Measurements from ENCODE around the gene ALDOA. TPM values are rescaled to one million over a fixed set of nuclear protein-coding genes. Genes with fewer than 3 reads are reported as not detected.
"Not testable (repeated sequence)": the region's sequence is repeated elsewhere in the genome, so short reads cannot be mapped to it uniquely, and the experiment has no call there.

Gene ALDOA
- total RNA-seq, 4 donors from 2014 or later, result 794 to 967 (median 870) TPM

- Histone ChIP-seq H3K4me3 (no peak within 1 kb of the TSS), H3K27ac (no peak within 1 kb of the TSS), H3K36me3 (peaks cover 85% of the 10 kb centered on the region)
Observed at GRCh38 chr16:30113031-30113710, 47.6 kb downstream of the ALDOA start, which contains the start of gene GDPD3. Gene GDPD3 (minus strand): TSS chr16:30113537. CDS start chr16:30113478, 59 bp downstream.

GRCh38 chr16:30113711-30114333 lies 48.3 kb downstream of the ALDOA start:
- no peak for DNase-seq (ENCODE audit: low spot score in 2 of 2)
- TF ChIP-seq POLR2A (IDR thresholded peaks at IDR 0.05) (no peak), POLR2AphosphoS5 (IDR thresholded peaks at IDR 0.05) (no peak), CTCF (IDR thresholded peaks at IDR 0.05) (no peak), EP300 (IDR thresholded peaks at IDR 0.05) (no peak)
- H3K36me3 ChIP-seq, result peaks cover 84% of the 10 kb centered on the region
- H3K27ac ChIP-seq, result no peak overlapping the region
- no peaks in the 10 kb centered on the region for H3K27me3 ChIP-seq
- WGBS, result 98% methylated on average over 7 of the region's 20 CpGs
- peaks cover 19% of the 10 kb centered on the region for H3K4me1 ChIP-seq
- H3K4me3 ChIP-seq, result no peak overlapping the region
- H3K9me3 ChIP-seq, result no peaks in the 10 kb centered on the region

More at GRCh38 chr16:30113031-30113710, 47.6 kb downstream of the ALDOA start, which contains the start of gene GDPD3:
- H3K27me3 ChIP-seq, result no peaks in the 10 kb centered on the region
- peaks cover 19% of the 10 kb centered on the region for H3K4me1 ChIP-seq
- H3K9me3 ChIP-seq, result no peaks in the 10 kb centered on the region
- TF ChIP-seq CTCF (IDR thresholded peaks at IDR 0.05), result no peak
- TF ChIP-seq POLR2AphosphoS5 (IDR thresholded peaks at IDR 0.05), result no peak
- TF ChIP-seq EP300 (IDR thresholded peaks at IDR 0.05), result no peak
- no peak for TF ChIP-seq POLR2A (IDR thresholded peaks at IDR 0.05)
- 91% methylated on average over 13 of the region's 20 CpGs for WGBS
- DNase-seq (ENCODE audit: low spot score in 2 of 2), result no peak

- Histone ChIP-seq H3K27me3 (no peaks in the 10 kb centered on the region), H3K27ac (no peak overlapping the region), H3K36me3 (peaks cover 87% of the 10 kb centered on the region), H3K9me3 (no peaks in the 10 kb centered on the region), H3K4me3 (no peak overlapping the region), H3K4me1 (peaks cover 19% of the 10 kb centered on the region)
- no peak for TF ChIP-seq POLR2A (IDR thresholded peaks at IDR 0.05)
- no peak for TF ChIP-seq EP300 (IDR thresholded peaks at IDR 0.05)
- TF ChIP-seq CTCF (IDR thresholded peaks at IDR 0.05), result no peak
- no peak for TF ChIP-seq POLR2AphosphoS5 (IDR thresholded peaks at IDR 0.05)
- DNase-seq (ENCODE audit: low spot score in 2 of 2), result no peak
- 53% methylated on average over 2 of the region's 11 CpGs for WGBS
Observed at GRCh38 chr16:30114411-30114810, 48.9 kb downstream of the ALDOA start.

- peaks cover 87% of the 10 kb centered on the region for H3K36me3 ChIP-seq
- not testable (repeated sequence) for H3K4me3 ChIP-seq; H3K27ac ChIP-seq; H3K27me3 ChIP-seq; H3K9me3 ChIP-seq; DNase-seq (ENCODE audit: low spot score in 2 of 2)
- peaks cover 19% of the 10 kb centered on the region for H3K4me1 ChIP-seq
- WGBS, result 81% methylated on average over 7 of the region's 7 CpGs
Observed at GRCh38 chr16:30114833-30115232, 49.3 kb downstream of the ALDOA start.

GRCh38 chr16:30115238-30115637 lies 49.7 kb downstream of the ALDOA start:
- WGBS, result 68% methylated on average over 7 of the region's 7 CpGs
- H3K4me1 ChIP-seq, result peaks cover 19% of the 10 kb centered on the region
- peaks cover 83% of the 10 kb centered on the region for H3K36me3 ChIP-seq
- DNase-seq (ENCODE audit: low spot score in 2 of 2), result no peak
- no peak overlapping the region for H3K4me3 ChIP-seq
- no peak for TF ChIP-seq CTCF (IDR thresholded peaks at IDR 0.05)
- TF ChIP-seq POLR2AphosphoS5 (IDR thresholded peaks at IDR 0.05), result no peak
- no peak for TF ChIP-seq POLR2A (IDR thresholded peaks at IDR 0.05)
- no peak for TF ChIP-seq EP300 (IDR thresholded peaks at IDR 0.05)
- H3K27me3 ChIP-seq, result no peaks in the 10 kb centered on the region
- no peaks in the 10 kb centered on the region for H3K9me3 ChIP-seq
- H3K27ac ChIP-seq, result no peak overlapping the region
